K562 (cell line): ENCODE measurements around the gene AIFM3. TPM values are rescaled to one million over a fixed set of nuclear protein-coding genes. Genes with fewer than 3 reads are reported as not detected.

ENCODE experiments used
- EGR1 ChIP-seq: fragments of 450-650 bp; conservative IDR thresholded peaks from 2 replicates; pipeline ENCODE4 v1.6.1; 2017; ENCODE audit warnings: mild to moderate bottlenecking
- ELF4 ChIP-seq: fragments of 450-650 bp; formaldehyde crosslinking; IDR thresholded peaks from 2 replicates; pipeline ENCODE4 v1.4.0; 2022; ENCODE audit warnings: missing genetic modification characterization
- GTF2A2 ChIP-seq: IDR thresholded peaks from 2 replicates; pipeline ENCODE4 v1.6.1; 2016; ENCODE audit warnings: mild to moderate bottlenecking, missing genetic modification characterization, missing compliant biosample characterization
- MYC ChIP-seq, 2 experiments: fragments of 250-450 bp in 1 of 2; sonication (Bioruptor Pico) in 1 of 2; IDR thresholded peaks; 2 replicates each; pipeline versions ENCODE4 v1.5.1 to v1.6.1; 2012 to 2021; ENCODE audit warnings: low read depth in 2 of 2, borderline replicate concordance in 1 of 2, improper control_type of control experiment in 1 of 2, low read length in 1 of 2, mild to moderate bottlenecking in 1 of 2, moderate library complexity in 1 of 2
- RBM39 ChIP-seq: fragments of 200-400 bp; formaldehyde crosslinking; optimal IDR thresholded peaks from 2 replicates; pipeline ENCODE3; 2018; ENCODE audit warnings: low read depth, low read length
- SAP30 ChIP-seq: fragments of 200-600 bp; sonication (generic); IDR thresholded peaks from 2 replicates; pipeline ENCODE4 v1.6.1; 2012; ENCODE audit warnings: borderline replicate concordance, low read depth, mild to moderate bottlenecking, moderate library complexity, low read length, control low read depth, inconsistent platforms; ENCODE audit not compliant: insufficient read depth, poor library complexity, severe bottlenecking
- SRSF1 ChIP-seq: fragments of 200-400 bp; formaldehyde crosslinking; IDR thresholded peaks from 2 replicates; pipeline ENCODE4 v1.6.1; 2017; ENCODE audit warnings: mild to moderate bottlenecking, low read depth, low read length, moderate library complexity
- ZFP1 ChIP-seq: fragments of 450-650 bp; formaldehyde crosslinking; IDR thresholded peaks from 2 replicates; pipeline ENCODE4 v1.4.0; 2020; ENCODE audit warnings: mild to moderate bottlenecking, mixed read lengths
- ZNF445 ChIP-seq: fragments of 250-450 bp; sonication (Bioruptor Pico); IDR thresholded peaks from 2 replicates; pipeline ENCODE4 v1.4.0; 2020; ENCODE audit warnings: low read depth, mild to moderate bottlenecking, moderate library complexity
- ZNF778 ChIP-seq: fragments of 450-650 bp; formaldehyde crosslinking; IDR thresholded peaks from 2 replicates; pipeline ENCODE4 v1.4.0; 2020; ENCODE audit warnings: mild to moderate bottlenecking, moderate library complexity
- polyA plus RNA-seq, 8 experiments: library from polyadenylated mRNA; depleted of rRNA in 4 of 8; stranded (reverse) in 5 of 8; unstranded in 3 of 8; fragments of >200 nt; fragmentation: Nextera tagmentation in 2 of 8; fragmentation: Illumina TruSeq in 1 of 8; extraction: Ambion mirVana in 2 of 8; extraction: Trizol in 1 of 8; gene quantifications; 2 replicates each; pipeline versions ENCODE4 v1.2.1 to v1.2.3, GENCODE V29; 2011 to 2014; ENCODE audit warnings: inconsistent platforms in 1 of 8, missing spikeins in 1 of 8
- total RNA-seq, 7 experiments: library from RNA; depleted of rRNA in 6 of 7; stranded (reverse); fragments of >200 nt in 6 of 7; fragmentation: Illumina TruSeq in 2 of 7; extraction: Trizol in 2 of 7; gene quantifications; 2 replicates each; pipeline versions ENCODE4 v1.2.1 to v1.2.3, GENCODE V29; 2011 to 2021; ENCODE audit warnings: low replicate concordance in 1 of 7
- TF ChIP-seq, protein P1 (sequence below), 3 experiments: IDR thresholded peaks in 2 of 3; conservative IDR thresholded peaks in 1 of 3; 2 replicates each; pipeline ENCODE4 v1.5.1; 2011 to 2012; ENCODE audit warnings: low read length in 3 of 3, mild to moderate bottlenecking in 3 of 3, control low read depth in 2 of 3, improper control_type of control experiment in 1 of 3, inconsistent platforms in 1 of 3, low read depth in 1 of 3, mixed read lengths in 1 of 3, moderate library complexity in 1 of 3; ENCODE audit not compliant: insufficient read depth in 2 of 3
- TF ChIP-seq, protein P2 (sequence below): fragments of 450-650 bp; formaldehyde crosslinking; IDR thresholded peaks from 2 replicates; pipeline ENCODE4 v1.4.0; 2022; ENCODE audit warnings: missing genetic modification characterization
- TF ChIP-seq, protein P3 (sequence below): fragments of 250-450 bp; sonication (Bioruptor Pico); IDR thresholded peaks from 2 replicates; pipeline ENCODE4 v1.5.0; 2021
- TF ChIP-seq, protein P4 (sequence below): IDR thresholded peaks from 2 replicates; pipeline ENCODE4 v1.6.1; 2014; ENCODE audit warnings: antibody characterized with exemption
- TF ChIP-seq, protein P5 (sequence below): fragments of 250-450 bp; sonication (Bioruptor Pico); IDR thresholded peaks from 2 replicates; pipeline ENCODE4 v1.4.0; 2020; ENCODE audit warnings: borderline replicate concordance
- TF ChIP-seq, protein P6 (sequence below): fragments of 250-450 bp; sonication (Bioruptor Pico); IDR thresholded peaks from 2 replicates; pipeline ENCODE4 v1.6.1; 2021; ENCODE audit warnings: mild to moderate bottlenecking
- TF ChIP-seq, protein P7 (sequence below): fragments of 250-450 bp; sonication (Bioruptor Pico); IDR thresholded peaks from 2 replicates; pipeline ENCODE4 v1.4.0; 2020

AIFM3 gene
- total and polyA plus RNA-seq, 9 of the 15 experiments (the other 6 are each of a cell fraction or from before 2014, with no cell fraction given): 0.03 to 0.20 (median 0.07) TPM; not detected in 1

DNA sequence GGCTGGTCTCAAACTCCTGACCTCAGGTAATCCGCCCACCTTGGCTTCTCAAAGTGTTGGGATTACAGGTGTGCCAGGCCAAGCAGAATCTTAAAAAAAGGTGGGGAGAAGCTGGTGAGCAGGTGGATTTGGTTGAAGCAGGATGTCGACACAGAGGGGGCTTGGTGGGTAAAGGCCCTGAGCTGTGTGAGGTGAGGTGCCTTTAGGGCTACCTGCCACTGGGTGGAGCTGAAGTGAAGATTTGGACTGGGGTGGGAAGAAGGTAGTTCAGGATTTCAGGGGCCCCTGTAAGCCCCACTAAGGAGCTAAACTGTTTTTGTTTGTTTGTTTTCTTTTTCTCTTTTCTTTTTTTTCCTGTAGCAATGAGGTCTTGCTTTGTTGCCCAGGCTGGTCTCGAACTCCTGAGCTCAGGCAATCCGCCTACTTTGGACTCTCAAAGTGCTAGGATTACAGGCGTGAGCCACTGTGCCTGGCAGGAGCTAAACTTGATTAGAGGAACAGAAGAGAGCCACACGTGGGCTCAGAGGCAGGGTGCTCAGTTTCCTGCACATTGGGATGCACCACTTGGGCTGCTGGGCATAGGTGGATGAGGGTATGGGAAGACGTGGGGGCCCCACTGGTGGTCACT lies 53.9 kb downstream of the AIFM3 start (continued):
- TF ChIP-seq, protein P1, sequence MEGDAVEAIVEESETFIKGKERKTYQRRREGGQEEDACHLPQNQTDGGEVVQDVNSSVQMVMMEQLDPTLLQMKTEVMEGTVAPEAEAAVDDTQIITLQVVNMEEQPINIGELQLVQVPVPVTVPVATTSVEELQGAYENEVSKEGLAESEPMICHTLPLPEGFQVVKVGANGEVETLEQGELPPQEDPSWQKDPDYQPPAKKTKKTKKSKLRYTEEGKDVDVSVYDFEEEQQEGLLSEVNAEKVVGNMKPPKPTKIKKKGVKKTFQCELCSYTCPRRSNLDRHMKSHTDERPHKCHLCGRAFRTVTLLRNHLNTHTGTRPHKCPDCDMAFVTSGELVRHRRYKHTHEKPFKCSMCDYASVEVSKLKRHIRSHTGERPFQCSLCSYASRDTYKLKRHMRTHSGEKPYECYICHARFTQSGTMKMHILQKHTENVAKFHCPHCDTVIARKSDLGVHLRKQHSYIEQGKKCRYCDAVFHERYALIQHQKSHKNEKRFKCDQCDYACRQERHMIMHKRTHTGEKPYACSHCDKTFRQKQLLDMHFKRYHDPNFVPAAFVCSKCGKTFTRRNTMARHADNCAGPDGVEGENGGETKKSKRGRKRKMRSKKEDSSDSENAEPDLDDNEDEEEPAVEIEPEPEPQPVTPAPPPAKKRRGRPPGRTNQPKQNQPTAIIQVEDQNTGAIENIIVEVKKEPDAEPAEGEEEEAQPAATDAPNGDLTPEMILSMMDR (IDR thresholded peaks at IDR 0.05 in 2 of 3, conservative IDR thresholded peaks at IDR 0.05 in 1 of 3; ENCODE audit: insufficient read depth in 2 of 3, low read depth in 1 of 3, low read length in 3 of 3): peak; percentile 94 to 97 (median 97)
- TF ChIP-seq, protein P2, sequence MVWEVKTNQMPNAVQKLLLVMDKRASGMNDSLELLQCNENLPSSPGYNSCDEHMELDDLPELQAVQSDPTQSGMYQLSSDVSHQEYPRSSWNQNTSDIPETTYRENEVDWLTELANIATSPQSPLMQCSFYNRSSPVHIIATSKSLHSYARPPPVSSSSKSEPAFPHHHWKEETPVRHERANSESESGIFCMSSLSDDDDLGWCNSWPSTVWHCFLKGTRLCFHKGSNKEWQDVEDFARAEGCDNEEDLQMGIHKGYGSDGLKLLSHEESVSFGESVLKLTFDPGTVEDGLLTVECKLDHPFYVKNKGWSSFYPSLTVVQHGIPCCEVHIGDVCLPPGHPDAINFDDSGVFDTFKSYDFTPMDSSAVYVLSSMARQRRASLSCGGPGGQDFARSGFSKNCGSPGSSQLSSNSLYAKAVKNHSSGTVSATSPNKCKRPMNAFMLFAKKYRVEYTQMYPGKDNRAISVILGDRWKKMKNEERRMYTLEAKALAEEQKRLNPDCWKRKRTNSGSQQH (CRISPR knock-in tag): peak; percentile 9
- TF ChIP-seq, protein P3, sequence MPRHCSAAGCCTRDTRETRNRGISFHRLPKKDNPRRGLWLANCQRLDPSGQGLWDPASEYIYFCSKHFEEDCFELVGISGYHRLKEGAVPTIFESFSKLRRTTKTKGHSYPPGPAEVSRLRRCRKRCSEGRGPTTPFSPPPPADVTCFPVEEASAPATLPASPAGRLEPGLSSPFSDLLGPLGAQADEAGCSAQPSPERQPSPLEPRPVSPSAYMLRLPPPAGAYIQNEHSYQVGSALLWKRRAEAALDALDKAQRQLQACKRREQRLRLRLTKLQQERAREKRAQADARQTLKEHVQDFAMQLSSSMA (CRISPR knock-in tag): no peak
- TF ChIP-seq ZNF778 (no peak), SRSF1 (no peak), RBM39 (peak; percentile 92), ELF4 (CRISPR knock-in tag) (peak; percentile 66), EGR1 (no peak), SAP30 (no peak), ZFP1 (0 out of 2 replicates have a peak, but pooled peaks have one; percentile 28), GTF2A2 (no peak), MYC (IDR thresholded peaks at IDR 0.05; ENCODE audit: low read depth, low read length) (peak; percentile 32; the same call in 1 of the 2 replicates), MYC (CRISPR knock-in tag; IDR thresholded peaks at IDR 0.05; ENCODE audit: borderline replicate concordance, low read depth) (no peak), ZNF445 (peak; percentile 51; the same call in 1 of the 2 replicates)
- TF ChIP-seq, protein P4, sequence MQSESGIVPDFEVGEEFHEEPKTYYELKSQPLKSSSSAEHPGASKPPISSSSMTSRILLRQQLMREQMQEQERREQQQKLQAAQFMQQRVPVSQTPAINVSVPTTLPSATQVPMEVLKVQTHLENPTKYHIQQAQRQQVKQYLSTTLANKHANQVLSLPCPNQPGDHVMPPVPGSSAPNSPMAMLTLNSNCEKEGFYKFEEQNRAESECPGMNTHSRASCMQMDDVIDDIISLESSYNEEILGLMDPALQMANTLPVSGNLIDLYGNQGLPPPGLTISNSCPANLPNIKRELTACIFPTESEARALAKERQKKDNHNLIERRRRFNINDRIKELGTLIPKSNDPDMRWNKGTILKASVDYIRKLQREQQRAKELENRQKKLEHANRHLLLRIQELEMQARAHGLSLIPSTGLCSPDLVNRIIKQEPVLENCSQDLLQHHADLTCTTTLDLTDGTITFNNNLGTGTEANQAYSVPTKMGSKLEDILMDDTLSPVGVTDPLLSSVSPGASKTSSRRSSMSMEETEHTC: no peak
- TF ChIP-seq, protein P5, sequence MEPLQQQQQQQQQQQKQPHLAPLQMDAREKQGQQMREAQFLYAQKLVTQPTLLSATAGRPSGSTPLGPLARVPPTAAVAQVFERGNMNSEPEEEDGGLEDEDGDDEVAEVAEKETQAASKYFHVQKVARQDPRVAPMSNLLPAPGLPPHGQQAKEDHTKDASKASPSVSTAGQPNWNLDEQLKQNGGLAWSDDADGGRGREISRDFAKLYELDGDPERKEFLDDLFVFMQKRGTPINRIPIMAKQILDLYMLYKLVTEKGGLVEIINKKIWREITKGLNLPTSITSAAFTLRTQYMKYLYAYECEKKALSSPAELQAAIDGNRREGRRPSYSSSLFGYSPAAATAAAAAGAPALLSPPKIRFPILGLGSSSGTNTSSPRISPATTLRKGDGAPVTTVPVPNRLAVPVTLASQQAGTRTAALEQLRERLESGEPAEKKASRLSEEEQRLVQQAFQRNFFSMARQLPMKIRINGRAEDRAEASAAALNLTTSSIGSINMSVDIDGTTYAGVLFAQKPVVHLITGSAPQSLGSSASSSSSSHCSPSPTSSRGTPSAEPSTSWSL (CRISPR knock-in tag): peak; percentile 26; the same call in 1 of the 2 replicates
- TF ChIP-seq, protein P6, sequence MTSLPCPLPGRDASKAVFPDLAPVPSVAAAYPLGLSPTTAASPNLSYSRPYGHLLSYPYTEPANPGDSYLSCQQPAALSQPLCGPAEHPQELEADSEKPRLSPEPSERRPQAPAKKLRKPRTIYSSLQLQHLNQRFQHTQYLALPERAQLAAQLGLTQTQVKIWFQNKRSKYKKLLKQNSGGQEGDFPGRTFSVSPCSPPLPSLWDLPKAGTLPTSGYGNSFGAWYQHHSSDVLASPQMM: no peak
- TF ChIP-seq, protein P7, sequence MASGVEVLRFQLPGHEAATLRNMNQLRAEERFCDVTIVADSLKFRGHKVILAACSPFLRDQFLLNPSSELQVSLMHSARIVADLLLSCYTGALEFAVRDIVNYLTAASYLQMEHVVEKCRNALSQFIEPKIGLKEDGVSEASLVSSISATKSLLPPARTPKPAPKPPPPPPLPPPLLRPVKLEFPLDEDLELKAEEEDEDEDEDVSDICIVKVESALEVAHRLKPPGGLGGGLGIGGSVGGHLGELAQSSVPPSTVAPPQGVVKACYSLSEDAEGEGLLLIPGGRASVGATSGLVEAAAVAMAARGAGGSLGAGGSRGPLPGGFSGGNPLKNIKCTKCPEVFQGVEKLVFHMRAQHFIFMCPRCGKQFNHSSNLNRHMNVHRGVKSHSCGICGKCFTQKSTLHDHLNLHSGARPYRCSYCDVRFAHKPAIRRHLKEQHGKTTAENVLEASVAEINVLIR: peak; percentile 19; the same call in 1 of the 2 replicates
